ENCODE data around the gene HSPBAP1.

DNA sequence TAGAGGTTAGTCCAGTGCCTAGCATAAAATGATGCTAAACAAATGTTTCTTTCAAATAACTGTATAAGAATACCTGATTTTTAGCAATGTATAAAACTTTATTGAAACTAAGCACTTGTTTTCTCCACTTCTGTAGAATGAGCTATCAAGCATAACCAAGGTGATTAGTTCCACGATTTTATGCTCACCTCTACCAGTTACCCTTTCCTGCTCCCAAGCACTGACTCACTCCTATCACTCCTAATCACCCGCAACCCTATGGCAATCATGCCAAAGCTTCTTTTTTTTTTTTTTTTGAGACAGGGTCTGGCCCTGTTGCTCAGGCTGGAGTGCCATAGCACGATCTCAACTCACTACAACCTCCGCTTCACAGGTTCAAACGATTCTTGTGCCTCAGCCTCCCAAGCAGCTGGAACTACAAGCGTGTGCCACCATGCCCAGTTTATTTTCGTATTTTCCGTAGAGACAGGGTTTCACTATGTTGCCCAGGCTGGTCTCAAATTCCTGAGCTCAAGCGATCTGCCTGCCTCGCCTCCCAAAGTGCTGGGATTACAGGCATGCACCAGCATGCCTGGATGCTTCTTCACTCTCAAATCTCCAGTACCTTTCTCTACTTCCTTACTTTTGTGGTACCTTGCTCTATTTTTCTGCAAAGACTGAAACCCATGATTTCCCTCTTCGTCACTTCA is 3.9 kb downstream of the HSPBAP1 start:
- no peak for TF ChIP-seq CTCF (IDR thresholded peaks at IDR 0.05; ENCODE audit: low read depth, low read length, poor library complexity, severe bottlenecking)
- TF ChIP-seq EZH2phosphoT487 (IDR thresholded peaks at IDR 0.05; ENCODE audit: borderline replicate concordance, low read length), result no peak
